A549 treated with Hydrocortisone at 1 μM for 4 hours (cell line): ENCODE measurements around the gene CWH43. TPM values are rescaled to one million over a fixed set of nuclear protein-coding genes. Genes with fewer than 3 reads are reported as not detected.

ENCODE experiments used
- total RNA-seq: library from RNA; stranded (reverse); fragments of 200-300 nt; extraction: Qiagen RNA extraction; gene quantifications from 5 replicates; pipeline ENCODE4 v1.2.3, GENCODE V29; 2022

The CWH43 gene
- total RNA-seq: not detected in 5 replicates

DNA sequence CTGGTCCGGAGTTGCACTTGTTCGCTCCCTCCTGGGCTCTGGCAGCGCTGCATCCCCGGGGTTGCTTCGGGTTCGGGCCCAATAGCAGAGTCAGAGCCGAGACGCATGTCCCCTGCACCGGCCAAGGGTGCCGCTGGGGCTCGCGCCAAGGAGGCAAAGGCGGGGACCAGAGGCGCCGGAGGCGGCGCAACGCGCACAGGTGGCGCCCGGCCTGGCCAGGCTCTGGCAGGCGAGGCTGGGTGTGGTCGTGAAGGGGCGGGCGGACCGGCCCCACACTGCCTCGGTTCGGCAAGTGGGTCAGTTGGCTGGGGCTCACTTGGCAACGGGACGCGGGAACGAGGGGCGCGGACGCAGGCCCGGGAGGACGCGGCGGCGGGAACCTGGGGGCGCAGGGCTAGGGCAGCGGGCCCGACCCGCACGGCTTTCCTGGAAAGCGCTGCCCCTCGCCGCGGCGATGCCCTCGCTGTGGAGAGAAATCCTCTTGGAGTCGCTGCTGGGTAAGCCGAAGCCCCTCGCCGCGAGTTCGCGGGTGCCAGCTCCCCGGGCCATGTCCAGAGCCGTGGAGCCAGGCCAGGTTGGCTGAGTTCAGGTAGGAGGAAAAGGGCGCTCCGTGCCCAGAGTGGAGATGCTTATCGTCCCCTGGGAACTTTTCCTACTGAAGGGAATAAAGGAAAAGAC is at the start of gene CWH43:
Gene CWH43, plus strand, starts transcription at position 300 of the 678 bp plus-strand sequence. Its CDS starts 155 bp downstream, at position 455.

Other genes with a start within 250 kb of the CWH43 start
- 7.7 to 12.6 TPM (median 9.4 TPM) in 5 replicates for gene FRYL, start 206.0 kb upstream of the CWH43 start, total RNA-seq
- gene OCIAD1, start 155.2 kb upstream of the CWH43 start, total RNA-seq: 124 to 198 TPM (median 131 TPM) in 5 replicates
- gene OCIAD2, start 79.5 kb upstream of the CWH43 start, total RNA-seq: 98.4 to 126 TPM (median 105 TPM) in 5 replicates